ENCODE results near the gene NTRK3. TPM values are rescaled to one million over a fixed set of nuclear protein-coding genes. Genes with fewer than 3 reads are reported as not detected.

Gene NTRK3
- total and polyA plus RNA-seq, 8 donors = 0.13 to 1.1 (median 0.60) TPM

DNA sequence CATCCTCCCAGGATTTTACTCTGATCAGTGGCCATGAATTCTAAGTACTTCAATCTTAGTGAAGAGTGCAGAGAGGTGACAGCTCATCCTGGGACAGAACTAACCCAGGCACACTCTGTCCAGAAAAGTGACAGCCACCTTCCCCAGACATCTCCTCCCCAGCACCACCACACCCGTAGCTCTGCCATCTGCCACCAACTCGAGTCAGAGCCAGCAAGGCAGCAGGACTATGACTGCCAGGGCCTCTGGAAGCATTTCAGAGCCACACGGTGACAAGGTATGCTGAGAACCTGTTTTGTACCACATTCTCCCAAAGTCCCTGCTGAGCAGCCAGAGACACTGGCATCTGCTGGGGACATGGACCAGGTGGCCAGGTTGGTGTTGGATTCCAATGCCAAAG is 71.0 kb downstream of the NTRK3 start:
- no peak for FAIRE-seq
- TF ChIP-seq CTCF (IDR thresholded peaks at IDR 0.05) = no peak
- 32 to 49% methylated on average over 3 of the region's 3 CpGs for WGBS, 2 donors
- H3K36me3 ChIP-seq = no peaks in the 10 kb centered on the region
- no peaks in the 10 kb centered on the region for H3K4me1 ChIP-seq
- H3K9me3 ChIP-seq = no peaks in the 10 kb centered on the region
- no peak for ATAC-seq
- intact Hi-C loops (cut with DNase I) = no loop called here
- no peaks in the 10 kb centered on the region for H3K27me3 ChIP-seq
- DNase-seq = no peak
- H3K4me3 ChIP-seq = no peak overlapping the region
- no peak overlapping the region for H3K27ac ChIP-seq

- Histone ChIP-seq H3K27ac (no peak overlapping the region), H3K9me3 (no peaks in the 10 kb centered on the region), H3K4me1 (no peaks in the 10 kb centered on the region), H3K4me3 (no peak overlapping the region), H3K36me3 (no peaks in the 10 kb centered on the region), H3K27me3 (no peaks in the 10 kb centered on the region)
- ATAC-seq = no peak
- WGBS, 2 donors = 45 to 56% methylated on average over 6 of the region's 6 CpGs
- no peak for TF ChIP-seq CTCF (IDR thresholded peaks at IDR 0.05)
- DNase-seq = no peak
- no peak for FAIRE-seq
- intact Hi-C loops (cut with DNase I) = no loop called here
These were observed 74.9 kb downstream of the NTRK3 start for GRCh38 chr15:88181613-88182012.

DNA sequence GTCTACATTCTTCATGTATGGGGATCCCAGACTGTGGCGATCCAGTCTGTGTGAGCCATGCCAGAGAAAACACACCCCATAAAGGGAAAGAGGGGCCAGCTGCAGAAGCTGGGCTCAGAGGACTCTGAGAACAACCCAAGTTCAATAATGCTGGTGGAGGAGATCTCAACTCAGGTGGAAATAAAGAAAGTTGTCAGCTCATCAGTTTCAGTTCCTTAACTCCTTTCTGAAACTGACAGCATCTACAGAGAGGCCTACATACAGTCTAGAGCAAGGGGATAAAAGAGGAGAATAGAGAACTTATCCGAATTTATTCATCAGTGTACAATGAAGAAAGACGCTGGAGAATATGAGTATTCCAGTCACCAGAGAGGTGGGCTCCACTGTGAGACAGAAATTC is 77.0 kb downstream of the NTRK3 start:
- ATAC-seq = no peak
- Histone ChIP-seq H3K27me3 (no peaks in the 10 kb centered on the region), H3K4me3 (no peak overlapping the region), H3K36me3 (no peaks in the 10 kb centered on the region), H3K4me1 (no peaks in the 10 kb centered on the region), H3K27ac (no peak overlapping the region), H3K9me3 (no peaks in the 10 kb centered on the region)
- WGBS, 2 donors = 62 to 77% methylated on average over 3 of the region's 3 CpGs
- TF ChIP-seq CTCF (IDR thresholded peaks at IDR 0.05) = no peak
- FAIRE-seq = no peak
- intact Hi-C loops (cut with DNase I) = no loop called here
- DNase-seq = no peak

DNA sequence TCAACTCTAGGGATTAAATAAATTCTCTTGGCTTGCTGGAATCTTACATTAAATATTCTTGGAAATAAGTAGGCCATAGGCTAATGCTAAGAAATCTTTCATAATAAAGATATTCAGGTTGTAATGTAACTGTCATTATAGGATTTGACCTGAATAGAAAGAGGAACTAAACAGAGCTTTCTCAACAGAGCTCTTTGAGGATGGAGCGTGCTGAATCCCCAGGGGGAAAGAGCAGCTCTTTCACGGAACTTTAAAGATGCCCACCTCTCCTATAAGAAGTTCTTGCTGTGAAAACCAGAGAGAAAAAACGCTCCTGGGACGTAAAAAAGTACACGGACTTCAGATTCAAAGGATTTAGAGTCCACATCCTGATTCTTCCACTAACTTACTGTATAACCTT is 77.9 kb downstream of the NTRK3 start:
- ATAC-seq = no peak
- no peak for FAIRE-seq
- 35 to 51% methylated on average over 5 of the region's 5 CpGs for WGBS, 2 donors

DNA sequence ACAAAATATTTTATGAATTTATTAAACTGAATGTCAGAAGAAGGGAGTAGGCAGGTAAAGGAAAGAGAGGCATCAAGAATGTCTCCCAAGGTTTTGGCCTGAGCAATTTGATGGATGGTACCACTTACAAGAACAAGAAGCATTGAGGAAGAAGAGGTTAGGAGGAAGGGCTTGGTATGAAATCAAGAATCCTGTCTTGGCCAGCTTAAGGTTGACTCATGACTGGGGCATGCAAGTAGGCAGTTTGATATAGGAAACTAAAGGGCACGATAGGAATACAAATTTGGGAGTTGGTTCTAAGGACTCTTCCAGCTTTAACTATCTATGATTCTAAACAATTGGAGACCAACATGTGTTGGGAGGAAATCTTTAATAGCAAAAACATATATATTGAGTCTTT is 79.1 kb downstream of the NTRK3 start:
- 55 to 82% methylated on average over 1 of the region's 1 CpG for WGBS, 2 donors
- no peak for FAIRE-seq
- Histone ChIP-seq H3K27me3 (no peaks in the 10 kb centered on the region), H3K4me3 (no peak overlapping the region), H3K36me3 (no peaks in the 10 kb centered on the region), H3K4me1 (no peaks in the 10 kb centered on the region), H3K27ac (no peak overlapping the region), H3K9me3 (no peaks in the 10 kb centered on the region)
- no peak for ATAC-seq
- TF ChIP-seq CTCF (IDR thresholded peaks at IDR 0.05) = no peak
- no peak for DNase-seq
- intact Hi-C loops (cut with DNase I) = no loop called here

More for the DNA sequence above, 77.9 kb downstream of the NTRK3 start:
- H3K4me3 ChIP-seq = no peak overlapping the region
- intact Hi-C loops (cut with DNase I) = no loop called here
- no peaks in the 10 kb centered on the region for H3K36me3 ChIP-seq
- no peaks in the 10 kb centered on the region for H3K27me3 ChIP-seq
- H3K4me1 ChIP-seq = no peaks in the 10 kb centered on the region
- no peak overlapping the region for H3K27ac ChIP-seq
- no peak for TF ChIP-seq CTCF (IDR thresholded peaks at IDR 0.05)
- no peak for DNase-seq
- H3K9me3 ChIP-seq = no peaks in the 10 kb centered on the region
